H1 (cell line): ENCODE results near the gene COPZ1. TPM values are rescaled to one million over a fixed set of nuclear protein-coding genes. Genes with fewer than 3 reads are reported as not detected.
A peak's percentile ranks its signal among the peaks of the same experiment; 100 is the strongest.

ENCODE experiments used
- ASH2L ChIP-seq: fragments of 200-600, 300-600 bp; sonication (generic); IDR thresholded peaks from one replicate; pipeline ENCODE4 v1.7.1; 2017; ENCODE audit warnings: low read length
- CBX5 ChIP-seq: fragments of 300-800, 300-1000 bp; sonication (generic); IDR thresholded peaks from 2 replicates; pipeline ENCODE4 v1.7.1; 2016; ENCODE audit warnings: antibody characterized with exemption, low read length, low read depth
- CBX8 ChIP-seq: fragments of 300-800, 300-1000 bp; sonication (generic); IDR thresholded peaks from 2 replicates; pipeline ENCODE4 v1.7.1; 2016; ENCODE audit warnings: low read depth, low read length, borderline replicate concordance
- CHD2 ChIP-seq: IDR thresholded peaks from 2 replicates; pipeline ENCODE4 v1.6.1; 2012; ENCODE audit warnings: low read length, improper control_type of control experiment
- CHD7 ChIP-seq: fragments of 300-600 bp; sonication (generic); IDR thresholded peaks from 2 replicates; pipeline ENCODE4 v1.7.1; 2012; ENCODE audit warnings: low read length, moderate library complexity, mild to moderate bottlenecking, inconsistent platforms; ENCODE audit not compliant: insufficient replicate concordance
- CREB1 ChIP-seq: IDR thresholded peaks from 2 replicates; pipeline ENCODE4 v1.6.1; 2012; ENCODE audit warnings: inconsistent platforms
- MAX ChIP-seq: IDR thresholded peaks from 2 replicates; pipeline ENCODE4 v1.6.1; 2012; ENCODE audit warnings: inconsistent platforms
- NRF1 ChIP-seq: IDR thresholded peaks from 2 replicates; pipeline ENCODE4 v1.6.1; 2011; ENCODE audit warnings: mild to moderate bottlenecking, low read depth, low read length, improper control_type of control experiment
- POU5F1 ChIP-seq: IDR thresholded peaks from 2 replicates; pipeline ENCODE4 v1.6.1; 2011; ENCODE audit warnings: low read depth, mild to moderate bottlenecking, low read length, moderate library complexity
- SP1 ChIP-seq: IDR thresholded peaks from 2 replicates; pipeline ENCODE4 v1.6.1; 2011; ENCODE audit warnings: low read depth, low read length
- polyA plus RNA-seq, 7 experiments: library from polyadenylated mRNA; depleted of rRNA in 3 of 7; stranded (reverse) in 5 of 7; unstranded in 2 of 7; fragments of >200 nt in 5 of 7; fragments of 200-250 nt in 2 of 7; gene quantifications; 1 replicate in 5 of 7; 2 replicates in 1 of 7; 4 replicates in 1 of 7; pipeline versions ENCODE4 v1.2.1 to v1.2.3, GENCODE V29; 2011 to 2013; ENCODE audit warnings: missing spikeins in 2 of 7, mixed read lengths in 2 of 7
- total RNA-seq: library from RNA; stranded (reverse); fragmentation: NEBNext Ultra II Directional; extraction: Animal tissue kit (Norgen Biotek cat#: 25700); gene quantifications from 2 replicates; pipeline ENCODE4 v1.2.1, GENCODE V29; 2021

COPZ1 gene
- total and polyA plus RNA-seq, 2 of the 8 experiments (the other 6 are each of a cell fraction or from before 2014, with no cell fraction given), result 103 to 133 TPM

- TF ChIP-seq CHD7, result no peak
- peak; percentile 26; the same call in 1 of the 2 replicates for TF ChIP-seq MAX
- no peak for TF ChIP-seq POU5F1
- TF ChIP-seq CREB1, result no peak
- TF ChIP-seq SP1, result peak; percentile 39; the same call in 1 of the 2 replicates
- TF ChIP-seq ASH2L, result peak; percentile 71
- no peak for TF ChIP-seq NRF1
- TF ChIP-seq CBX8, result no peak
- no peak for TF ChIP-seq CHD2
- no peak for TF ChIP-seq CBX5
These were observed 66.0 kb downstream of the COPZ1 start (continued) for GRCh38 chr12:54390668-54391551.
